ENCODE data around the gene NID2.

Gene NID2

DNA sequence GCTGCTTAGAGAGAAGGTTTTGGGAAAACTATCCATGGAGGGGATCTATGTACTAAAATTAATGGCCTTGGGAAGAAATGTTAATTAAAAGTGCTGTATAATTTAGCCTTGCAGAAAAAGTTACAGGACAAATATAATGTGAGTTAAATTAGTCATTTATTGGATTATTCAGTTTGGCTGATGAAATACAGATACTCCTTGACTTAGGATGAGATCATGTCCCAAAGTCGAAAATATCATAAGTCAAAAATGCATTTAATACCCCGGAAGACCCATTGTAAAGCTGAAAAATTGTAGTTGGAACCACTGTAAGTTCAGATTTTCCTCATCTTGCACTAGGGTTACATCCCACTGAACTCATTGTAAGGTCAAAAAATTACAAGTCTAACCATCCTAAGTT, 69.8 kb downstream of the NID2 start:
- H3K27ac Mint-ChIP-seq, result no peak overlapping the region

GRCh38 chr14:51998348-51998747, 70.5 kb downstream of the NID2 start:
- H3K36me3 Mint-ChIP-seq, result peaks cover 6% of the 10 kb centered on the region

More for the DNA sequence above, 69.8 kb downstream of the NID2 start:
- H3K36me3 Mint-ChIP-seq, result peaks cover 4% of the 10 kb centered on the region
- H3K9me3 Mint-ChIP-seq (ENCODE audit: low read depth), result no peaks in the 10 kb centered on the region
- H3K4me1 Mint-ChIP-seq (ENCODE audit: low read depth), result peaks cover 23% of the 10 kb centered on the region
- no peaks in the 10 kb centered on the region for H3K27me3 Mint-ChIP-seq
- H3K4me3 Mint-ChIP-seq, result no peak overlapping the region

GRCh38 chr14:51996148-51996746, 72.6 kb downstream of the NID2 start:
- no peak overlapping the region for H3K27ac Mint-ChIP-seq
- no peak overlapping the region for H3K4me3 Mint-ChIP-seq
- peaks cover 8% of the 10 kb centered on the region for H3K36me3 Mint-ChIP-seq
- no peaks in the 10 kb centered on the region for H3K27me3 Mint-ChIP-seq
- peaks cover 46% of the 10 kb centered on the region for H3K4me1 Mint-ChIP-seq (ENCODE audit: low read depth)
- H3K9me3 Mint-ChIP-seq (ENCODE audit: low read depth), result no peaks in the 10 kb centered on the region

More at GRCh38 chr14:51998348-51998747, 70.5 kb downstream of the NID2 start:
- no peak overlapping the region for H3K27ac Mint-ChIP-seq
- H3K9me3 Mint-ChIP-seq (ENCODE audit: low read depth), result no peaks in the 10 kb centered on the region
- no peaks in the 10 kb centered on the region for H3K27me3 Mint-ChIP-seq
- no peak overlapping the region for H3K4me3 Mint-ChIP-seq
- H3K4me1 Mint-ChIP-seq (ENCODE audit: low read depth), result peaks cover 30% of the 10 kb centered on the region

- H3K9me3 Mint-ChIP-seq (ENCODE audit: low read depth), result no peaks in the 10 kb centered on the region
- no peaks in the 10 kb centered on the region for H3K27me3 Mint-ChIP-seq
- H3K4me1 Mint-ChIP-seq (ENCODE audit: low read depth), result peaks cover 58% of the 10 kb centered on the region
- H3K27ac Mint-ChIP-seq, result peak overlapping the region; percentile 54
- peaks cover 8% of the 10 kb centered on the region for H3K36me3 Mint-ChIP-seq
- peak overlapping the region; percentile 54 for H3K4me3 Mint-ChIP-seq
These were observed 75.5 kb downstream of the NID2 start for GRCh38 chr14:51993285-51993920.

- Mint-ChIP-seq H3K9me3 (ENCODE audit: low read depth) (no peaks in the 10 kb centered on the region), H3K36me3 (peaks cover 4% of the 10 kb centered on the region), H3K27ac (peak overlapping the region; percentile 93), H3K4me1 (ENCODE audit: low read depth) (peaks cover 50% of the 10 kb centered on the region), H3K4me3 (peak overlapping the region; percentile 95), H3K27me3 (no peaks in the 10 kb centered on the region)
These were observed 78.4 kb downstream of the NID2 start for GRCh38 chr14:51990488-51990887.

GRCh38 chr14:51989293-51990234, 79.3 kb downstream of the NID2 start, which contains the start of gene RTRAF:
Gene RTRAF, plus strand, starts transcription at chr14:51989546. Its CDS starts 94 bp downstream, at chr14:51989640.
- Mint-ChIP-seq H3K9me3 (ENCODE audit: low read depth) (no peaks in the 10 kb centered on the region), H3K27me3 (peaks cover 2% of the 10 kb centered on the region), H3K36me3 (peaks cover 4% of the 10 kb centered on the region), H3K4me1 (ENCODE audit: low read depth) (peaks cover 45% of the 10 kb centered on the region), H3K4me3 (peak within 1 kb of the TSS; percentile 95), H3K27ac (peak within 1 kb of the TSS; percentile 93)

DNA sequence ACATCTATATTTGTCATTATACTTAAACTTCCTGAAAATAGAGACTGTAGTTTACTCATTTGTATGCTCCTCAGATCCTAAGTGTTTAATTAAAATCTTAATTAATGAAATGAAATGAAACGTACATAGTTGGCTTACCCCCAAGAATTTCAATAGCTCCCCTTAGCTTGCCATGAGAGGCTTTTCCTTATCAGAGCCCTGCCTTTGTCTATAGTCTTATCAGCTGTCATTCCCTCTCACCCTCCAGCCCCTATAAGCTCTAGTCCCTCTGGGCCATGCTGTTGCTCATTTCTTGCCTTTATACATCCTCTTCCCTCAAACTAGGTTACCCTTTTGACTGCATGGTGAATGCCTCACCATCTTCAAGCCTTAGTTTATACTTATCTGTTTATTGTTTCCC, 80.6 kb downstream of the NID2 start:
- Mint-ChIP-seq H3K27ac (peak overlapping the region; percentile 93), H3K4me1 (ENCODE audit: low read depth) (peaks cover 34% of the 10 kb centered on the region), H3K9me3 (ENCODE audit: low read depth) (no peaks in the 10 kb centered on the region), H3K27me3 (peaks cover 2% of the 10 kb centered on the region), H3K4me3 (peak overlapping the region; percentile 95), H3K36me3 (peaks cover 9% of the 10 kb centered on the region)

DNA sequence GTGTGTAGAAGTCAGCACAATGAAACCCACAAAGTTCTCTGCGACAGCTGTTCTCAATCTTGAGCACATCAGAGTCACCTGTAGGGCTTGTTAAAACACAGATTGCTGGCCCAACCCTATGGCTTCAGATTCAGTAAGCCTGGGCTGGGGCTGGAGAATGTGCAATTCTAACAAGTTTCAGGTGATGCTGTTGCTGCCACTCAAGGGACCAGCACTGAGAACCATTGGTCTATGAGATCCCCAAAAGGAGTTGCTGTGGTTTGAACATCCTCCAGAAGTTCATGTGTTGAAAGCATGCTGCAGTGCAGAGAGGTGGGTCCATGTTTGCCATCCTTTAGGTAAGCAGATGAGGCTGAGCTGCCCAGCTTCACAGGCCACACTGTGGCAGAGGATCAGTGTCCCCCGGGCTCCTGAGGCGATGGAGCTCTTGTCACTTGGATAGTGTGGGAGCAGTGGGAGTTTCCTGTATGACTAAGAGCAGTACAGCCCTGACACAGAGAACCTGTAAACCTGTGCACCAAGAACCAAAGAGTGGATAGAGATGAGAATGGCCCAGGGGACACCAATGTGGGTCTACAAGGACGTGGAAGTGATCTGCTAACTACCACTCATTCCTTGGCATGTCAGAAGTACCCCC, 87.5 kb downstream of the NID2 start:
- Mint-ChIP-seq H3K27me3 (peaks cover 2% of the 10 kb centered on the region), H3K9me3 (ENCODE audit: low read depth) (no peaks in the 10 kb centered on the region), H3K36me3 (peaks cover 7% of the 10 kb centered on the region), H3K4me3 (no peak overlapping the region), H3K4me1 (ENCODE audit: low read depth) (peaks cover 6% of the 10 kb centered on the region), H3K27ac (no peak overlapping the region)

DNA sequence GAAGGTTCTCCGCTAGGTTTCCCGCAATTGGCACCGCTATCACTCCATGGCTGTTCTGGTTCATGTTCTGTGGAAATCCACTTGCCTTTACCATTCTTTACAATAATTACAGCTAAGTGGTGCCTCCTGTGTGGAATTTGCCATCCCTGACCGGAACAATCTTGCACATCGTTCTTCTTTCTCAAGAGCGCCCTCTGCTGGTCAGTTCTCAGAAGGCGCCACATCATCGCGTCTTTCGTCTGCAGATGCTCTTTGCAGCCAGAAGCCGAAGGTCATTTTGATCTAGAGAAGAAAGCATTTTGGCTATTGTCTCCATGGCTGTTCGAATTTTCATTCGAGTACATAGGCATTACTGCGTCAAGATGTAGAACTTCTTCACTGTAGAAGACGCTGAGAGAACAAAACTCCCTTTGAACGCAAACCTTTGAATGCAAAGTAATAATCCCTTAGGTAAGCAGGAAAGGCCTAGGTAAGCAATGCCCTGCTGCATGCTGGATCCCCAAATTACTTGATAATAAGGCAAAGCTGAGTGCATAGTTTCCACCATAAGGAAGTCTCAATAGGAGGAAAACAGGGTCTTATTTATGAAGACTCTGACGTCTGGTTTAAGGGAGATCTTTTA, 89.7 kb downstream of the NID2 start:
- H3K27me3 Mint-ChIP-seq, result no peaks in the 10 kb centered on the region
- peaks cover 7% of the 10 kb centered on the region for H3K36me3 Mint-ChIP-seq
- H3K9me3 Mint-ChIP-seq (ENCODE audit: low read depth), result no peaks in the 10 kb centered on the region
- no peak overlapping the region for H3K27ac Mint-ChIP-seq
- peaks cover 6% of the 10 kb centered on the region for H3K4me1 Mint-ChIP-seq (ENCODE audit: low read depth)
- no peak overlapping the region for H3K4me3 Mint-ChIP-seq

DNA sequence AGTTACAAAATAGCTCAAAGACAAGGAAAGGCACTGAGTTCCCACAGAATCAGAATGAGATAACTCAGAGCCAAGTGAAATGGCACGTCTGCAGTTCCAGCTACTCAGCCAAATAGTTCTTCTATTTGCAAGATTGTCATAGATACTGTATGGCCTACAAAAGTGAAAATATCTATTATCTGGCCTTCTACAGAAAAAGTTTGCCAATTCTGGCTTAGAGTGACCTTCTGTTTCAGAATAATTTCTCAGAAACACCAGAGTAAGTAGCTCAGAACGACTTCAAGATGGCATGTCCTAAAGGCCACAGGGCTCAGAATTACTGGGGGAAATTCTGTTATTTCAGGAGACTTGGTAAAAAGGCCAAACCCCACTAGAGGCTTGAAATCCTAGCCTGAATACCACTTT, 90.2 kb downstream of the NID2 start:
- Mint-ChIP-seq H3K4me1 (ENCODE audit: low read depth) (peaks cover 6% of the 10 kb centered on the region), H3K9me3 (ENCODE audit: low read depth) (no peaks in the 10 kb centered on the region), H3K27me3 (no peaks in the 10 kb centered on the region), H3K27ac (no peak overlapping the region), H3K4me3 (no peak overlapping the region), H3K36me3 (peaks cover 4% of the 10 kb centered on the region)

DNA sequence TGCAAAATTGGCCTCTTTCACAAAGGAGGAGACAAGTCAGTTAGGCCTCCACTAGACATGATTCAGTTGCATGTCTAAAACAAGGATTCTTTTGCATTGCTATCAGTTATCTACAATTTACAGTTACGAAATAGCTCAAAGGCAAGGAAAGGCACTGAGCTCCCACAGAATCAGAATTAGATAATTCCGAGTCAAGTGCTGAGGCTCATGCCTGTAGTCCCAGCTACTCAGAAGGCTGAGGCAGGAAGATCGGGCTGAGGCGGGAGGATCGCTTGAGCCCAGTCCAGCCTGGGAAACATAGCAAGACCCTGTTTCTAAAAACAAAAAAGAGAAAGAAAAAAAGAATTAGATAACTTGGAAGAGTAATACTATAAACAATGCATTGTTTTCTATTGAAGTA, 91.8 kb downstream of the NID2 start:
- no peak overlapping the region for H3K27ac Mint-ChIP-seq

DNA sequence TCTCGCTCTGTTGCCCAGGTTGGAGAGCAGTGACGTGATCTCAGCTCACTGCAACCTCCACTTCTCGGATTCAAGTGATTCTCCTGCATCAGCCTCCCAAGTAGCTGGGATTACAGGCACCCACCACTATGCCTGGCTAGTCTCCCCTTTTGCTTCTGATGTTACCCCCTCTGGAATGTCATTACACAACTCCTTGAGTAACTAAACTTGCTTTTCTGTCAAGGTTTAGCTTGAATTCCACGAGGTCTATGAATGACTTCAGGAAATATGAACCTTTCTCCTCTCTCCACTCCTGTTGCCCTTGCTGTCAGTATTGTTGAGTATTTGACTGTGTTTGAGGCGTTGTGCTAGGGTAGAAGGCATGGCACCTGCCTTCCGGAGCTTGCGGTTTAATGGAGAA, 96.3 kb downstream of the NID2 start:
- H3K4me3 Mint-ChIP-seq, result no peak overlapping the region
- no peak overlapping the region for H3K27ac Mint-ChIP-seq
- no peaks in the 10 kb centered on the region for H3K9me3 Mint-ChIP-seq (ENCODE audit: low read depth)
- no peaks in the 10 kb centered on the region for H3K27me3 Mint-ChIP-seq
- peaks cover under 1% of the 10 kb centered on the region for H3K36me3 Mint-ChIP-seq
- no peaks in the 10 kb centered on the region for H3K4me1 Mint-ChIP-seq (ENCODE audit: low read depth)

More for the DNA sequence above, 91.8 kb downstream of the NID2 start:
- H3K4me1 Mint-ChIP-seq (ENCODE audit: low read depth), result peaks cover 6% of the 10 kb centered on the region
- no peaks in the 10 kb centered on the region for H3K9me3 Mint-ChIP-seq (ENCODE audit: low read depth)
- no peaks in the 10 kb centered on the region for H3K36me3 Mint-ChIP-seq
- H3K4me3 Mint-ChIP-seq, result no peak overlapping the region
- no peaks in the 10 kb centered on the region for H3K27me3 Mint-ChIP-seq

- H3K27me3 Mint-ChIP-seq, result no peaks in the 10 kb centered on the region
- no peaks in the 10 kb centered on the region for H3K4me1 Mint-ChIP-seq (ENCODE audit: low read depth)
- H3K4me3 Mint-ChIP-seq, result no peak overlapping the region
- H3K27ac Mint-ChIP-seq, result peak overlapping the region; percentile 72
- no peaks in the 10 kb centered on the region for H3K9me3 Mint-ChIP-seq (ENCODE audit: low read depth)
- H3K36me3 Mint-ChIP-seq, result peaks cover 11% of the 10 kb centered on the region
These were observed 98.9 kb downstream of the NID2 start for GRCh38 chr14:51969852-51970540.

DNA sequence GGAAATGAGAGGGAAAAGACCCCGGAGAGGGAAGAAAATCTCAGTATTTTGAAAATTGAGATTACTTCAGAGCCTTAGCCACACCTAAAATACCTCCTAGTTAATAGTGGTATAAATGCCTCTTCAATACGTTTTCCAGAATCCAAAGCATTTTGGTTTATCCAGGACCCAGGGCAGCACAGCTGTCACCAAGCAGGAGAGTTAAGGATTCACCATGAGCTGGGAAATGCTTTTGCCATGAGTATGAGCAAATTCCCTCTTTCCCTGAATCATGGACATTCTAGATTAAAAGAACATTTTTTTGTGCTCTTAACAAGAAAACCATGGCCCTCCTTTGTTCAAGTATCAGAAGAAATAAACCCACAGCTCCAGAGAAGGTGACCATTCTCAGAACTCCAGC, 101.3 kb downstream of the NID2 start:
- Mint-ChIP-seq H3K9me3 (ENCODE audit: low read depth) (no peaks in the 10 kb centered on the region), H3K4me1 (ENCODE audit: low read depth) (peaks cover 16% of the 10 kb centered on the region), H3K27me3 (no peaks in the 10 kb centered on the region), H3K27ac (peak overlapping the region; percentile 67), H3K4me3 (no peak overlapping the region), H3K36me3 (peaks cover 15% of the 10 kb centered on the region)

Data from activated naive CD8-positive, alpha-beta T cell (primary cell).